Brain microvascular endothelial cell (primary cell): Measurements from ENCODE around the gene CHST9.
"Not testable (repeated sequence)": the region's sequence is repeated elsewhere in the genome, so short reads cannot be mapped to it uniquely, and the experiment has no call there.

Experiments used
- DNase-seq: peaks from one replicate; pipeline ENCODE4 v3.0.0-alpha.2; 2020
- H3K27ac ChIP-seq: fragments of 250-450 bp; sonication (Bioruptor Pico); 2 replicates; pipeline ENCODE4 v1.5.1; 2020; ENCODE audit warnings: mild to moderate bottlenecking, moderate library complexity
- H3K27me3 ChIP-seq: fragments of 250-450 bp; sonication (Bioruptor Pico); replicated peaks from 2 replicates; pipeline ENCODE4 v1.5.1; 2020; ENCODE audit warnings: mild to moderate bottlenecking
- H3K36me3 ChIP-seq: fragments of 250-450 bp; sonication (Bioruptor Pico); replicated peaks from 2 replicates; pipeline ENCODE4 v1.5.1; 2020; ENCODE audit warnings: mild to moderate bottlenecking
- H3K4me3 ChIP-seq: 2 replicates; pipeline ENCODE4 v1.5.1; 2011; ENCODE audit warnings: low read depth, mild to moderate bottlenecking, control low read depth, low read length, moderate library complexity
- in situ Hi-C: cut with HindIII; loops from 2 replicates; pipeline ENCODE4 v1.10.0; 2017; ENCODE audit warnings: low sequenced_read_pairs, low pct_ligation_motif_present
- TF ChIP-seq, protein P1 (sequence below): IDR thresholded peaks from 2 replicates; pipeline ENCODE4 v1.5.1; 2011; ENCODE audit warnings: low read depth, mild to moderate bottlenecking, moderate library complexity, low read length, control low read depth, inconsistent platforms; ENCODE audit errors: missing control alignments

The CHST9 gene

DNA sequence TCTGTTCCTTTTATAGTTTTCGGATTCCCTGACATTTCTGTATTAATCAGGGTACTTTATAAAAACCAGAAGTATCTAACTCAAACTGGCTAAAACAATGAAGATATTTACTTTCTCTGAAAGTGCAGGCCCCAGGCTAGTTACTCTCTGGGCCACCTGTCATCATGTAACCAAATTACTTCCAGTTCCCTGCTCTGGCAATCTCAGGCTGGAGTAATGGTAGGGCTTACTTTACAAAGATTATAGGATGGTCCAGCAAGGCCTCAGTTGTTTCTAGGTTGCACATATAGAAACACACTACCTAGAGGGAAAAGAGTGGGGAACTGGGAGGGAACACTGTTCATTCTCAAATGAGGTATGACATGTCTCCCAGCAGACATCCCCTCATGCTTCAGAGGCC, 74.8 kb downstream of the CHST9 start:
- H3K27ac ChIP-seq: no peak overlapping the region
- H3K36me3 ChIP-seq: no peaks in the 10 kb centered on the region
- no peak for DNase-seq
- no peak overlapping the region for H3K4me3 ChIP-seq
- in situ Hi-C loops: no loop called here
- TF ChIP-seq, protein P1, sequence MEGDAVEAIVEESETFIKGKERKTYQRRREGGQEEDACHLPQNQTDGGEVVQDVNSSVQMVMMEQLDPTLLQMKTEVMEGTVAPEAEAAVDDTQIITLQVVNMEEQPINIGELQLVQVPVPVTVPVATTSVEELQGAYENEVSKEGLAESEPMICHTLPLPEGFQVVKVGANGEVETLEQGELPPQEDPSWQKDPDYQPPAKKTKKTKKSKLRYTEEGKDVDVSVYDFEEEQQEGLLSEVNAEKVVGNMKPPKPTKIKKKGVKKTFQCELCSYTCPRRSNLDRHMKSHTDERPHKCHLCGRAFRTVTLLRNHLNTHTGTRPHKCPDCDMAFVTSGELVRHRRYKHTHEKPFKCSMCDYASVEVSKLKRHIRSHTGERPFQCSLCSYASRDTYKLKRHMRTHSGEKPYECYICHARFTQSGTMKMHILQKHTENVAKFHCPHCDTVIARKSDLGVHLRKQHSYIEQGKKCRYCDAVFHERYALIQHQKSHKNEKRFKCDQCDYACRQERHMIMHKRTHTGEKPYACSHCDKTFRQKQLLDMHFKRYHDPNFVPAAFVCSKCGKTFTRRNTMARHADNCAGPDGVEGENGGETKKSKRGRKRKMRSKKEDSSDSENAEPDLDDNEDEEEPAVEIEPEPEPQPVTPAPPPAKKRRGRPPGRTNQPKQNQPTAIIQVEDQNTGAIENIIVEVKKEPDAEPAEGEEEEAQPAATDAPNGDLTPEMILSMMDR: no peak
- no peaks in the 10 kb centered on the region for H3K27me3 ChIP-seq

DNA sequence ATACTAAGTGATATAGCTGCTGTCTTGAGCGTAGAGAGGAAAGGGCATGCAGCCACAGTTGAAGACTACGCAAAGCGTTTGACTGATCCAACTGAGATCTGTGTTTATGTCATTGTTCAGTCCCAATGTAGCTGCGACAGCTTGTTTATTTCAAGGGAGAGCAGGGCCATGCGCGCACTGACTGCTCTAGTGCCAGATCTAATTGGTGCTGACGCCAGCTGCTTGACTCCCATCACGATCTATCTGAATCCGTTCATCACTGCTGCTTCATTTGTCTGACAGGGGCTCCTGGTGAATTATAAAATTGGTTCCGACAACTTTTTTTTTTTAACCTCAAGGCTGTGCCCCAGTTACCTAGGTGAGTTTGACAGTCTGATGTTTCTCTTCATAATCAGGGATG, 75.7 kb downstream of the CHST9 start:
- no peak overlapping the region for H3K27ac ChIP-seq
- no peak for DNase-seq
- no peak overlapping the region for H3K4me3 ChIP-seq
- in situ Hi-C loops: no loop called here
- no peaks in the 10 kb centered on the region for H3K27me3 ChIP-seq
- TF ChIP-seq, protein P1: no peak
- no peaks in the 10 kb centered on the region for H3K36me3 ChIP-seq

DNA sequence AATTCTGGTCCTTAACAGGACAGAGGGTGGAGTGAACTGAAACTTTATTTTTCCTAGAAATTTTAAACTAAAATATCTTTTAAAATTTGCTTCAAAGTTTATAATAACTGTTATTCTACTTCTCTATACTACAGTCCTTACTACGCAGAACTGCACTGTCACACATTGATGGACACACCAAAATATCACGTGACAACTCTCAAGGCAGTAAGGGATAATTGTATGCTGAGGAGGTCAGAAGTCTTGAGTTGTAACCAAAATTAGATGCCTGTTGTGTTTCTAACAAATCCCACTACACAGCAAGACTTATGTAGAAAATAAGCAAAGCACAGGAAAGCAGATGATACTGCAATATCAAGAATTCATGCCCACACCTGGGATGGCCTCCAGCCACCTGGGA, 76.3 kb downstream of the CHST9 start:
- H3K36me3 ChIP-seq: no peaks in the 10 kb centered on the region
- H3K27me3 ChIP-seq: no peaks in the 10 kb centered on the region
- in situ Hi-C loops: no loop called here
- TF ChIP-seq, protein P1: no peak
- H3K4me3 ChIP-seq: no peak overlapping the region
- DNase-seq: no peak
- H3K27ac ChIP-seq: no peak overlapping the region

DNA sequence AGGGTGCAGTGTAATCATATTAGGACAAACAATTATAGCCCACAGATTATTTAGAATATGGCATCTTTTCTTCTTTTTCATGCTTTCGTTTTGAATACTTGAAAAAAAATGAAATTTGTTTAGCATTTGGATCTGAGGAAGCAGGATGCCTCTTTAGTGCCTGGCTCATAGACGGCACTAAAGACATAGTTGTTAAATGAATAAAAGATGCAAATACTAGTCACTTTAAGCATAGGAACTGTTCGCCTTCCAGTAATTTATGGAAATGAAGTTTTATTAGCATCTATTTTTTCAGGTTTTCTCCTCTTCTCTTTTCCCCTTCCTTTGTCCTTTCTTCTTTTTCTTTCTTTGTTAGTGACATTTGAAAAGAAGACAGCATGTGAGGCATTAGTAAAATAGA, 80.4 kb downstream of the CHST9 start:
- H3K4me3 ChIP-seq: no peak overlapping the region
- no peak overlapping the region for H3K27ac ChIP-seq
- DNase-seq: no peak
- H3K27me3 ChIP-seq: no peaks in the 10 kb centered on the region
- TF ChIP-seq, protein P1: no peak
- in situ Hi-C loops: no loop called here
- no peaks in the 10 kb centered on the region for H3K36me3 ChIP-seq

DNA sequence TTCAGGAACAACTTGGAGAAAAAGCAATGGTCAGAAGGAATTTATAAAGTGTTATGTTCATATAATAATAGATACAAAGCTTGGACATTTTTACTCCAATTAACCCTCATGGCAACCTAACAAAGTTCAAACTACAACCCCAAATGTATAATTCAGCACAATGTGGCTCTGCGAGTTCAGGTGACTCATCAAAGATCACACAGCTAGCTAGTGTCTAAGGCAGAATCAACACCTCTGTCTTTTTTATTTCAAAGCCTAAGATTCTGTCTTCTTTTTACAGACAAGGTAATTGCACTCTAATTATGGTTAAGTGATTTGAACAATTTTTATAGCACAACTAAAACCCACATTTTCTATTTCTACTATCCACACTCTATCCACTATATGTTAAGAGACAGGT, 90.5 kb downstream of the CHST9 start:
- Histone ChIP-seq H3K36me3 (no peaks in the 10 kb centered on the region), H3K4me3 (no peak overlapping the region), H3K27me3 (no peaks in the 10 kb centered on the region), H3K27ac (no peak overlapping the region)
- no peak for DNase-seq
- in situ Hi-C loops: no loop called here
- TF ChIP-seq, protein P1: no peak

DNA sequence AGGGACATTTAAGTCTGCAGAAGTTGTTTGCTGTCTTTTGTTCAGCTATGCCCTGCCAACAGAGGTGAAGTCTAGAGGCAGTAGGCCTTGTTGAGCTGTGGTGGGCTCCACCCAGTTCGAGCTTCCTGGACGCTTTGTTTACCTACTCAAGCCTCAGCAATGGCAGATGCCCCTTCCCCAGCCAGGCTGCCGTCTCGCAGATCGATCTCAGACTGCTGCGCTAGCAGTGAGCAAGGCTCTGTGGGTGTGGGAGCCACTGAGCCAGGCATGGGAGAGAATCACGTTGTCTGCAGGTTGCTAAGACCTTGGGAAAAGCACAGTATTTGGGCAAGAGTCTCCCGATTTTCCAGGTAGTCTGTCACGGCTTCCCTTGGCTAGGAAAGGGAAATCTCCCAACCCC, 91.8 kb downstream of the CHST9 start:
- DNase-seq, H3K36me3 ChIP-seq, H3K27ac ChIP-seq, H3K27me3 ChIP-seq, H3K4me3 ChIP-seq, in situ Hi-C loops: not testable (repeated sequence)

DNA sequence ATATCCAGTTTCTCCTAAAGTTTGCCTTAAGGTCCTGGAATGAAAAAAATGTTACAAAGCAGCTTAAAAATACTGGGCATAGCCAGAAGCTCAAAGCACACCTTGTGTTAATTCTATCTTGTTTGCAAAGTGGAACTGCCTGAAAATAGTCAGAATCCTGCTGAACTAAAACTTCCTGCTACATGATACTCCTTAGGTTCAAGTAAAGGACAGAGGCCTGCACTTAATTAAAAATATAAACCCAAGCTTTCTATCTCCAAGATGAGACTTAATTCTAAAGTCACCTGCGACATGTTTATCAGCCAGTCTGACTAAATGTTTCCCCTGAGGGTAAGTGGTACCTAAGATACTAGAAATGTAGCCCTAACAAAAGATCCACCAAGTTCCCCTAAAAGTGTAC, 103.4 kb downstream of the CHST9 start:
- Histone ChIP-seq H3K36me3 (no peaks in the 10 kb centered on the region), H3K27ac (no peak overlapping the region), H3K4me3 (no peak overlapping the region), H3K27me3 (no peaks in the 10 kb centered on the region)
- no peak for DNase-seq
- TF ChIP-seq, protein P1: no peak
- in situ Hi-C loops: no loop called here
